Measurements from ENCODE around the gene OR2A14.

DNA sequence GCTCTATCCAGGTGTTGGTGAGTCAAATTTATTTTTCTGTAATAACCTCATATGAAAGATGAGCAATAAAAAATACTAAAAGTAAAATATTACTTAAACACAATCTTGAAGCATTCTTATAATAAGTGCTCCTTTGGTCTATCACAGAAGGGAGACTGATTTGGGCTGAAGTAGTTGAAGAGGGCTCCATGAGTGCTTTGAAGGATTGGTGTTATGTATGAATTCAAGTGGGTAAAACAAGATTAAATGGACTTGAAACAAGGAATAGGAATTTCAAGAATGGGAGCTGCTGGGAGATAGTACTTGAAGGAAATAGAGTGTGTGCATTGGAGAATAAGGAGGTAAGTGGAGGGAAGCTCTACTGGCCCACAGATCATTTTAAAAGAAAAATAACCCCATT is 20.9 kb upstream of the OR2A14 start:
- no peak for TF ChIP-seq ZNF565 (CRISPR knock-in tag; conservative IDR thresholded peaks at IDR 0.05; ENCODE audit: low read depth)
- no peak for TF ChIP-seq RARB (CRISPR knock-in tag; IDR thresholded peaks at IDR 0.05)
- TF ChIP-seq ZNF70 (CRISPR knock-in tag; IDR thresholded peaks at IDR 0.05): no peak
- TF ChIP-seq TOX (CRISPR knock-in tag; IDR thresholded peaks at IDR 0.05; ENCODE audit: borderline replicate concordance): no peak
- TF ChIP-seq, protein P1, sequence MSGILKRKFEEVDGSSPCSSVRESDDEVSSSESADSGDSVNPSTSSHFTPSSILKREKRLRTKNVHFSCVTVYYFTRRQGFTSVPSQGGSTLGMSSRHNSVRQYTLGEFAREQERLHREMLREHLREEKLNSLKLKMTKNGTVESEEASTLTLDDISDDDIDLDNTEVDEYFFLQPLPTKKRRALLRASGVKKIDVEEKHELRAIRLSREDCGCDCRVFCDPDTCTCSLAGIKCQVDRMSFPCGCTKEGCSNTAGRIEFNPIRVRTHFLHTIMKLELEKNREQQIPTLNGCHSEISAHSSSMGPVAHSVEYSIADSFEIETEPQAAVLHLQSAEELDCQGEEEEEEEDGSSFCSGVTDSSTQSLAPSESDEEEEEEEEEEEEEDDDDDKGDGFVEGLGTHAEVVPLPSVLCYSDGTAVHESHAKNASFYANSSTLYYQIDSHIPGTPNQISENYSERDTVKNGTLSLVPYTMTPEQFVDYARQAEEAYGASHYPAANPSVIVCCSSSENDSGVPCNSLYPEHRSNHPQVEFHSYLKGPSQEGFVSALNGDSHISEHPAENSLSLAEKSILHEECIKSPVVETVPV (CRISPR knock-in tag; IDR thresholded peaks at IDR 0.05): no peak
- no peak for TF ChIP-seq CSDC2 (CRISPR knock-in tag; IDR thresholded peaks at IDR 0.05)
- no peak for TF ChIP-seq ARNTL (CRISPR knock-in tag; IDR thresholded peaks at IDR 0.05; ENCODE audit: borderline replicate concordance, low read depth)
- TF ChIP-seq ZFP3 (CRISPR knock-in tag; IDR thresholded peaks at IDR 0.05): no peak
- TF ChIP-seq, protein P2, sequence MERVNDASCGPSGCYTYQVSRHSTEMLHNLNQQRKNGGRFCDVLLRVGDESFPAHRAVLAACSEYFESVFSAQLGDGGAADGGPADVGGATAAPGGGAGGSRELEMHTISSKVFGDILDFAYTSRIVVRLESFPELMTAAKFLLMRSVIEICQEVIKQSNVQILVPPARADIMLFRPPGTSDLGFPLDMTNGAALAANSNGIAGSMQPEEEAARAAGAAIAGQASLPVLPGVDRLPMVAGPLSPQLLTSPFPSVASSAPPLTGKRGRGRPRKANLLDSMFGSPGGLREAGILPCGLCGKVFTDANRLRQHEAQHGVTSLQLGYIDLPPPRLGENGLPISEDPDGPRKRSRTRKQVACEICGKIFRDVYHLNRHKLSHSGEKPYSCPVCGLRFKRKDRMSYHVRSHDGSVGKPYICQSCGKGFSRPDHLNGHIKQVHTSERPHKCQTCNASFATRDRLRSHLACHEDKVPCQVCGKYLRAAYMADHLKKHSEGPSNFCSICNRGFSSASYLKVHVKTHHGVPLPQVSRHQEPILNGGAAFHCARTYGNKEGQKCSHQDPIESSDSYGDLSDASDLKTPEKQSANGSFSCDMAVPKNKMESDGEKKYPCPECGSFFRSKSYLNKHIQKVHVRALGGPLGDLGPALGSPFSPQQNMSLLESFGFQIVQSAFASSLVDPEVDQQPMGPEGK (CRISPR knock-in tag; IDR thresholded peaks at IDR 0.05; ENCODE audit: borderline replicate concordance): no peak
- no peak for TF ChIP-seq OSR1 (CRISPR knock-in tag; IDR thresholded peaks at IDR 0.05)
